GM12878 (cell line): ENCODE results near the gene GOSR1. TPM values are rescaled to one million over a fixed set of nuclear protein-coding genes. Genes with fewer than 3 reads are reported as not detected.

Experiments used
- ATAC-seq: fragments of 200-7000 bp; cut with Tn5 transposase; 3 replicates; pipeline ENCODE4 v1.9.1; 2020; ENCODE audit warnings: mild to moderate bottlenecking, moderate library complexity
- BruUV-seq: library from RNA; stranded (reverse); fragments of 400-500 nt; replicated peaks from 2 replicates; lab custom pipeline; 2021; lab: Mats Ljungman, UMichigan
- CTCF ChIA-PET: fragments of 300-600 bp; sonication (Branson Sonifier 250); formaldehyde crosslinking; extraction: SDS; loops from one replicate; lab custom pipeline; 2021; ENCODE audit warnings: inconsistent platforms; lab: Yijun Ruan, JAX
- POLR2A ChIA-PET: fragments of 350-600 bp; formaldehyde crosslinking; extraction: SDS; loops from one replicate; lab custom pipeline; 2021; ENCODE audit warnings: inconsistent platforms; lab: Charles Lee
- RAD21 ChIA-PET: fragments of 300-600 bp; sonication (Branson Sonifier 250); formaldehyde crosslinking; loops from one replicate; lab custom pipeline; 2023; ENCODE audit warnings: antibody characterized with exemption; ENCODE audit not compliant: unreplicated experiment; lab: Charles Lee
- SMC1A ChIA-PET: fragments of 300-600 bp; sonication (Branson Sonifier 250); formaldehyde crosslinking; loops from one replicate; lab custom pipeline; 2023; ENCODE audit not compliant: unreplicated experiment, uncharacterized antibody; lab: Charles Lee
- DNase-seq: peaks from one replicate; pipeline ENCODE4 v3.0.0-alpha.2; 2011; ENCODE audit warnings: low read depth, low spot score
- FAIRE-seq: peaks from 3 replicates; lab custom pipeline; 2011; peaks lifted over from hg19 to GRCh38; lab: Jason Lieb, UNC
- H2AFZ ChIP-seq: 2 replicates; pipeline ENCODE4 v1.6.0; 2011; ENCODE audit warnings: low read depth, low read length, control low read depth; ENCODE audit not compliant: control insufficient read depth
- H3K27ac ChIP-seq: 2 replicates; pipeline ENCODE4 v1.5.1; 2011; ENCODE audit warnings: control low read depth; ENCODE audit not compliant: control insufficient read depth, insufficient read depth
- H3K27me3 ChIP-seq, 2 experiments: replicated peaks in 1 of 2; 2 replicates each; pipeline versions ENCODE4 v1.6.0 to v1.6.1; 2011; ENCODE audit warnings: low read length in 1 of 2; ENCODE audit not compliant: control insufficient read depth in 2 of 2, insufficient read depth in 2 of 2
- H3K36me3 ChIP-seq, 2 experiments: 2 replicates each; pipeline ENCODE4 v1.5.1; 2011; ENCODE audit warnings: low read length in 1 of 2; ENCODE audit not compliant: control insufficient read depth in 2 of 2, insufficient read depth in 2 of 2
- H3K4me1 ChIP-seq: 2 replicates; pipeline ENCODE4 v1.6.1; 2011; ENCODE audit warnings: mild to moderate bottlenecking, low read length, moderate library complexity, mixed read lengths; ENCODE audit not compliant: control insufficient read depth, insufficient read depth
- H3K4me2 ChIP-seq: 2 replicates; pipeline ENCODE4 v1.6.0; 2011; ENCODE audit warnings: control low read depth; ENCODE audit not compliant: control insufficient read depth, insufficient read depth
- H3K4me3 ChIP-seq: fragments of 200-600 bp; sonication (generic); 2 replicates; pipeline ENCODE4 v1.5.1; 2016
- H3K79me2 ChIP-seq: 2 replicates; pipeline ENCODE4 v1.6.0; 2011; ENCODE audit warnings: low read length; ENCODE audit not compliant: control insufficient read depth, insufficient read depth
- H3K9ac ChIP-seq: 2 replicates; pipeline ENCODE4 v1.8.0; 2011; ENCODE audit warnings: low read length, control low read depth, mixed read lengths; ENCODE audit not compliant: control insufficient read depth, insufficient read depth
- H3K9me3 ChIP-seq: replicated peaks from 3 replicates; pipeline ENCODE4 v1.5.1; 2011; ENCODE audit warnings: mild to moderate bottlenecking, low read length; ENCODE audit not compliant: control insufficient read depth, insufficient read depth
- H4K20me1 ChIP-seq: 2 replicates; pipeline ENCODE4 v1.6.0; 2011; ENCODE audit not compliant: control insufficient read depth, insufficient read depth
- ATF3 ChIP-seq: IDR thresholded peaks from 2 replicates; pipeline ENCODE4 v1.6.1; 2011; ENCODE audit warnings: low read depth, mild to moderate bottlenecking, low read length, moderate library complexity, borderline replicate concordance; ENCODE audit errors: extremely low read depth
- ATF7 ChIP-seq: fragments of 450-650 bp; IDR thresholded peaks from 2 replicates; pipeline ENCODE4 v1.6.1; 2016; ENCODE audit warnings: low read depth, mild to moderate bottlenecking
- BCL11A ChIP-seq: IDR thresholded peaks from 2 replicates; pipeline ENCODE4 v1.6.1; 2011; ENCODE audit warnings: low read depth, low read length
- CBX5 ChIP-seq: sonication (generic); IDR thresholded peaks from 2 replicates; pipeline ENCODE4 v1.6.1; 2016; ENCODE audit warnings: low read depth, moderate library complexity, mild to moderate bottlenecking, inconsistent platforms
- CHD1 ChIP-seq: IDR thresholded peaks from 2 replicates; pipeline ENCODE4 v1.6.1; 2012; ENCODE audit warnings: low read depth, low read length, improper control_type of control experiment
- CTCF ChIP-seq, 3 experiments: IDR thresholded peaks in 2 of 3; conservative IDR thresholded peaks in 1 of 3; 2 replicates each; pipeline ENCODE4 v1.5.1; 2011; ENCODE audit warnings: low read depth in 3 of 3, low read length in 3 of 3, mild to moderate bottlenecking in 3 of 3, control low read depth in 2 of 3, moderate library complexity in 2 of 3, inconsistent platforms in 1 of 3, mixed read lengths in 1 of 3; ENCODE audit not compliant: control insufficient read depth in 2 of 3, insufficient read depth in 1 of 3; ENCODE audit errors: extremely low read depth in 1 of 3
- IRF5 ChIP-seq: fragments of 450-650 bp; IDR thresholded peaks from 2 replicates; pipeline ENCODE4 v1.6.1; 2017; ENCODE audit warnings: borderline replicate concordance
- MYB ChIP-seq: fragments of 150-350 bp; IDR thresholded peaks from 2 replicates; pipeline ENCODE4 v1.6.1; 2014; ENCODE audit warnings: mild to moderate bottlenecking, low read depth, low read length, borderline replicate concordance
- MYC ChIP-seq: IDR thresholded peaks from 2 replicates; pipeline ENCODE4 v1.6.1; 2011; ENCODE audit warnings: mild to moderate bottlenecking, low read length, moderate library complexity, inconsistent platforms; ENCODE audit not compliant: insufficient read depth, insufficient replicate concordance, insufficient read length, severe bottlenecking
- NRF1 ChIP-seq: conservative IDR thresholded peaks from 2 replicates; pipeline ENCODE4 v1.6.1; 2011; ENCODE audit warnings: mild to moderate bottlenecking, low read depth, low read length, improper control_type of control experiment
- PKNOX1 ChIP-seq: fragments of 450-650 bp; IDR thresholded peaks from 2 replicates; pipeline ENCODE4 v1.6.1; 2016; ENCODE audit warnings: mild to moderate bottlenecking
- RELA ChIP-seq: fragments of 450-650 bp; IDR thresholded peaks from 2 replicates; pipeline ENCODE4 v1.8.0; 2014; ENCODE audit warnings: borderline replicate concordance; ENCODE audit not compliant: partially characterized antibody
- WRNIP1 ChIP-seq: IDR thresholded peaks from 2 replicates; pipeline ENCODE4 v1.6.1; 2011; ENCODE audit warnings: low read depth, low read length, improper control_type of control experiment, borderline replicate concordance
- ZNF24 ChIP-seq: fragments of 450-650 bp; IDR thresholded peaks from 2 replicates; pipeline ENCODE4 v1.6.1; 2017; ENCODE audit warnings: antibody characterized with exemption, mild to moderate bottlenecking
- ZNF592 ChIP-seq: fragments of 450-650 bp; IDR thresholded peaks from 2 replicates; pipeline ENCODE4 v1.6.1; 2017; ENCODE audit warnings: mild to moderate bottlenecking, moderate library complexity
- WGBS: methylation state at CpG from one replicate; pipeline ENCODE4 v1.1.6; 2016; ENCODE audit warnings: low lambda C conversion rate; ENCODE audit not compliant: insufficient replicate concordance, insufficient coverage; ENCODE audit errors: missing lambda C conversion rate; 5-methylcytosine and 5-hydroxymethylcytosine counted together
- in situ Hi-C: fragments of 300-500 bp; cut with MboI; formaldehyde crosslinking; loops from 9 replicates; pipeline ENCODE4 v1.14.3; 2018; ENCODE audit warnings: mixed read lengths
- intact Hi-C: fragments of 100-400 bp; cut with micrococcal nuclease; formaldehyde crosslinking; loops from one replicate; pipeline ENCODE4 v1.14.2; 2022; ENCODE audit not compliant: unreplicated experiment
- polyA plus RNA-seq, 11 experiments: library from polyadenylated mRNA; depleted of rRNA in 4 of 11; unstranded in 6 of 11; stranded (reverse) in 5 of 11; fragments of >200 nt; fragmentation: Nextera tagmentation in 4 of 11; fragmentation: Illumina TruSeq in 1 of 11; extraction: Ambion mirVana in 4 of 11; extraction: Trizol in 1 of 11; gene quantifications; 1 replicate in 1 of 11; 2 replicates in 10 of 11; pipeline versions ENCODE4 v1.2.1 to v1.2.3, GENCODE V29; 2011 to 2016; ENCODE audit warnings: inconsistent platforms in 2 of 11, missing spikeins in 2 of 11, low read depth in 1 of 11
- total RNA-seq, 4 experiments: library from RNA; depleted of rRNA in 3 of 4; stranded (reverse); fragments of >200 nt in 3 of 4; fragmentation: Illumina TruSeq in 1 of 4; extraction: Trizol in 1 of 4; gene quantifications; 2 replicates each; pipeline versions ENCODE4 v1.2.1 to v1.2.3, GENCODE V29; 2013 to 2021

Gene GOSR1
- total and polyA plus RNA-seq, 10 of the 15 experiments (the other 5 are each of a cell fraction or from before 2014, with no cell fraction given), result 21.4 to 99.3 (median 42.9) TPM

GRCh38 chr17:30524847-30525246 lies 47.6 kb downstream of the GOSR1 start:
- Histone ChIP-seq H3K4me1 (no peaks in the 10 kb centered on the region), H3K27me3 (no peaks in the 10 kb centered on the region), H3K4me3 (no peak overlapping the region), H2AFZ (no peak overlapping the region), H3K36me3 (peaks cover 3 to 7% of the 10 kb centered on the region in 2 experiments; a peak in 2 of 4 replicates), H3K4me2 (no peak overlapping the region), H3K27ac (no peak overlapping the region), H3K9me3 (no peaks in the 10 kb centered on the region), H3K9ac (no peak overlapping the region), H4K20me1 (no peaks in the 10 kb centered on the region), H3K79me2 (no peaks in the 10 kb centered on the region)
- FAIRE-seq (no peak), DNase-seq (no peak), ATAC-seq (no peak)
- ChIA-PET RAD21 (no interaction called here), CTCF (no interaction called here), SMC1A (no interaction called here), POLR2A (no interaction called here)
- WGBS, result 100% methylated on average over 3 of the region's 3 CpGs
- in situ Hi-C loops (no loop called here), intact Hi-C loops (no loop called here)
- no TSS peak for BruUV-seq
- no peak for TF ChIP-seq CTCF (IDR thresholded peaks at IDR 0.05 in 2 of 3, conservative IDR thresholded peaks at IDR 0.05 in 1 of 3; ENCODE audit: control insufficient read depth in 2 of 3, extremely low read depth in 1 of 3, insufficient read depth in 1 of 3, low read depth in 3 of 3, low read length in 3 of 3)
- no peak for TF ChIP-seq BCL11A
- no peak for TF ChIP-seq CBX5
- no peak for TF ChIP-seq WRNIP1
- TF ChIP-seq ATF7, result no peak
- TF ChIP-seq MYC, result no peak
- no peak for TF ChIP-seq MYB
- no peak for TF ChIP-seq PKNOX1
- no peak for TF ChIP-seq ZNF24
- TF ChIP-seq NRF1, result no peak
- no peak for TF ChIP-seq IRF5
- no peak for TF ChIP-seq RELA
- no peak for TF ChIP-seq ZNF592
- no peak for TF ChIP-seq ATF3
- TF ChIP-seq CHD1, result no peak
